ENCODE measurements around the gene TTPAL. TPM values are rescaled to one million over a fixed set of nuclear protein-coding genes. Genes with fewer than 3 reads are reported as not detected.

TTPAL gene
- polyA plus RNA-seq, 1 of the 3 experiments (the other 2 are of a cell fraction) = 5.7 TPM

DNA sequence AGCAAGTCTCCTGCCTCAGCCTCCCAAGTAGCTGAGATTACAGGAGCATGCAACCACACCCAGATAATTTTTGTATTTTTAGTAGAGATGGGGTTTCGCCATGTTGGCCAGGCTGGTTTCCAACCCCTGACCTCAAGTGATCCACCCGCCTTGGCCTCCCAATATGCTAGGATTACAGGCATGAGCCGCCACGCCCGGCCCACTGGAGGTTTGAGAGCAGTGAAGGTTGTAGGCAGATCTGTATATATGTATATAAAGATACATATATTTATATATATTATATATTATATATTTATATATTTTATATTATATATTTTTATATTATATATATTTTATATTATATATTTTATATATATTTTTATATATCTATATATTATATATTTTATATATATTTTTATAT lies 38.2 kb upstream of the TTPAL start (continued):
- TF ChIP-seq, protein P1, sequence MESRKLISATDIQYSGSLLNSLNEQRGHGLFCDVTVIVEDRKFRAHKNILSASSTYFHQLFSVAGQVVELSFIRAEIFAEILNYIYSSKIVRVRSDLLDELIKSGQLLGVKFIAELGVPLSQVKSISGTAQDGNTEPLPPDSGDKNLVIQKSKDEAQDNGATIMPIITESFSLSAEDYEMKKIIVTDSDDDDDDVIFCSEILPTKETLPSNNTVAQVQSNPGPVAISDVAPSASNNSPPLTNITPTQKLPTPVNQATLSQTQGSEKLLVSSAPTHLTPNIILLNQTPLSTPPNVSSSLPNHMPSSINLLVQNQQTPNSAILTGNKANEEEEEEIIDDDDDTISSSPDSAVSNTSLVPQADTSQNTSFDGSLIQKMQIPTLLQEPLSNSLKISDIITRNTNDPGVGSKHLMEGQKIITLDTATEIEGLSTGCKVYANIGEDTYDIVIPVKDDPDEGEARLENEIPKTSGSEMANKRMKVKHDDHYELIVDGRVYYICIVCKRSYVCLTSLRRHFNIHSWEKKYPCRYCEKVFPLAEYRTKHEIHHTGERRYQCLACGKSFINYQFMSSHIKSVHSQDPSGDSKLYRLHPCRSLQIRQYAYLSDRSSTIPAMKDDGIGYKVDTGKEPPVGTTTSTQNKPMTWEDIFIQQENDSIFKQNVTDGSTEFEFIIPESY (IDR thresholded peaks at IDR 0.05; ENCODE audit: borderline replicate concordance, low read depth) = no peak

DNA sequence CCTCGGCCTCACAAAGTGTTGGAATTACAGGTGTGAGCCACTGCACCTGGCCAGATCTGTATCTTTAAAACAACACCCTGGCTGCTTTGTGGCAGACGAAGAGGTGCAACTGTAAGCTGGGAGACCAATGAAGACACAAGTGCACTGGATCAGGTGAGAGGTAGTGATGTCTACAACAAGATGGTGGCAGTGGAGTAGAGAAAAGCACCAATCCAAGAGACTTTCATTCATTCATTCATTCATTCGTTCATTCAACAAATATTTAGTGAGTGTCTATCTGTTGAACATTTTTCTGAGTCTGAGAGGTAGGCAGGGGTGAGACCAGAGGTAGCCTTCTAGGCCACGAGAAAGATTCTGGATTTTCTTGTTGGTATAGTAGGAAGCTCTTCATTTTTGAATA lies 36.9 kb upstream of the TTPAL start:
- TF ChIP-seq GABPA (IDR thresholded peaks at IDR 0.05; ENCODE audit: low read depth) (no peak), TAF1 (IDR thresholded peaks at IDR 0.05; ENCODE audit: borderline replicate concordance, low read depth, low read length) (no peak), TCF12 (IDR thresholded peaks at IDR 0.05) (no peak), MEF2A (IDR thresholded peaks at IDR 0.05; ENCODE audit: borderline replicate concordance, low read depth) (no peak), MXI1 (IDR thresholded peaks at IDR 0.05; ENCODE audit: low read depth, low read length) (no peak), FOSL2 (IDR thresholded peaks at IDR 0.05; ENCODE audit: borderline replicate concordance, low read depth) (no peak), POLR2AphosphoS5 (IDR thresholded peaks at IDR 0.05; ENCODE audit: low read depth, low read length) (no peak), FOXJ3 (CRISPR knock-in tag; IDR thresholded peaks at IDR 0.05) (no peak), YY1 (IDR thresholded peaks at IDR 0.05; ENCODE audit: low read depth) (no peak), FOXM1 (IDR thresholded peaks at IDR 0.05; ENCODE audit: low read depth) (no peak), RAD21 (IDR thresholded peaks at IDR 0.05; ENCODE audit: low read length) (no peak), EZH2phosphoT487 (IDR thresholded peaks at IDR 0.05; ENCODE audit: borderline replicate concordance, low read depth) (no peak), RFX5 (IDR thresholded peaks at IDR 0.05; ENCODE audit: low read length) (no peak), ELF1 (IDR thresholded peaks at IDR 0.05) (no peak)
- TF ChIP-seq, protein P2, sequence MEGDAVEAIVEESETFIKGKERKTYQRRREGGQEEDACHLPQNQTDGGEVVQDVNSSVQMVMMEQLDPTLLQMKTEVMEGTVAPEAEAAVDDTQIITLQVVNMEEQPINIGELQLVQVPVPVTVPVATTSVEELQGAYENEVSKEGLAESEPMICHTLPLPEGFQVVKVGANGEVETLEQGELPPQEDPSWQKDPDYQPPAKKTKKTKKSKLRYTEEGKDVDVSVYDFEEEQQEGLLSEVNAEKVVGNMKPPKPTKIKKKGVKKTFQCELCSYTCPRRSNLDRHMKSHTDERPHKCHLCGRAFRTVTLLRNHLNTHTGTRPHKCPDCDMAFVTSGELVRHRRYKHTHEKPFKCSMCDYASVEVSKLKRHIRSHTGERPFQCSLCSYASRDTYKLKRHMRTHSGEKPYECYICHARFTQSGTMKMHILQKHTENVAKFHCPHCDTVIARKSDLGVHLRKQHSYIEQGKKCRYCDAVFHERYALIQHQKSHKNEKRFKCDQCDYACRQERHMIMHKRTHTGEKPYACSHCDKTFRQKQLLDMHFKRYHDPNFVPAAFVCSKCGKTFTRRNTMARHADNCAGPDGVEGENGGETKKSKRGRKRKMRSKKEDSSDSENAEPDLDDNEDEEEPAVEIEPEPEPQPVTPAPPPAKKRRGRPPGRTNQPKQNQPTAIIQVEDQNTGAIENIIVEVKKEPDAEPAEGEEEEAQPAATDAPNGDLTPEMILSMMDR (IDR thresholded peaks at IDR 0.05) = no peak
- TF ChIP-seq, protein P3, sequence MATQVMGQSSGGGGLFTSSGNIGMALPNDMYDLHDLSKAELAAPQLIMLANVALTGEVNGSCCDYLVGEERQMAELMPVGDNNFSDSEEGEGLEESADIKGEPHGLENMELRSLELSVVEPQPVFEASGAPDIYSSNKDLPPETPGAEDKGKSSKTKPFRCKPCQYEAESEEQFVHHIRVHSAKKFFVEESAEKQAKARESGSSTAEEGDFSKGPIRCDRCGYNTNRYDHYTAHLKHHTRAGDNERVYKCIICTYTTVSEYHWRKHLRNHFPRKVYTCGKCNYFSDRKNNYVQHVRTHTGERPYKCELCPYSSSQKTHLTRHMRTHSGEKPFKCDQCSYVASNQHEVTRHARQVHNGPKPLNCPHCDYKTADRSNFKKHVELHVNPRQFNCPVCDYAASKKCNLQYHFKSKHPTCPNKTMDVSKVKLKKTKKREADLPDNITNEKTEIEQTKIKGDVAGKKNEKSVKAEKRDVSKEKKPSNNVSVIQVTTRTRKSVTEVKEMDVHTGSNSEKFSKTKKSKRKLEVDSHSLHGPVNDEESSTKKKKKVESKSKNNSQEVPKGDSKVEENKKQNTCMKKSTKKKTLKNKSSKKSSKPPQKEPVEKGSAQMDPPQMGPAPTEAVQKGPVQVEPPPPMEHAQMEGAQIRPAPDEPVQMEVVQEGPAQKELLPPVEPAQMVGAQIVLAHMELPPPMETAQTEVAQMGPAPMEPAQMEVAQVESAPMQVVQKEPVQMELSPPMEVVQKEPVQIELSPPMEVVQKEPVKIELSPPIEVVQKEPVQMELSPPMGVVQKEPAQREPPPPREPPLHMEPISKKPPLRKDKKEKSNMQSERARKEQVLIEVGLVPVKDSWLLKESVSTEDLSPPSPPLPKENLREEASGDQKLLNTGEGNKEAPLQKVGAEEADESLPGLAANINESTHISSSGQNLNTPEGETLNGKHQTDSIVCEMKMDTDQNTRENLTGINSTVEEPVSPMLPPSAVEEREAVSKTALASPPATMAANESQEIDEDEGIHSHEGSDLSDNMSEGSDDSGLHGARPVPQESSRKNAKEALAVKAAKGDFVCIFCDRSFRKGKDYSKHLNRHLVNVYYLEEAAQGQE (IDR thresholded peaks at IDR 0.05; ENCODE audit: low read depth, low read length) = no peak
- TF ChIP-seq, protein P4, sequence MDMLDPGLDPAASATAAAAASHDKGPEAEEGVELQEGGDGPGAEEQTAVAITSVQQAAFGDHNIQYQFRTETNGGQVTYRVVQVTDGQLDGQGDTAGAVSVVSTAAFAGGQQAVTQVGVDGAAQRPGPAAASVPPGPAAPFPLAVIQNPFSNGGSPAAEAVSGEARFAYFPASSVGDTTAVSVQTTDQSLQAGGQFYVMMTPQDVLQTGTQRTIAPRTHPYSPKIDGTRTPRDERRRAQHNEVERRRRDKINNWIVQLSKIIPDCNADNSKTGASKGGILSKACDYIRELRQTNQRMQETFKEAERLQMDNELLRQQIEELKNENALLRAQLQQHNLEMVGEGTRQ (IDR thresholded peaks at IDR 0.05; ENCODE audit: borderline replicate concordance, low read depth, low read length) = no peak
- WGBS (ENCODE audit: low lambda C conversion rate) = 57% methylated on average over 4 of the region's 4 CpGs
- POLR2A ChIA-PET = no interaction called here

More for the DNA sequence above, 36.9 kb upstream of the TTPAL start:
- no peaks in the 10 kb centered on the region for H3K9me3 ChIP-seq
- H3K27me3 ChIP-seq (ENCODE audit: insufficient read depth) = no peaks in the 10 kb centered on the region
- no peaks in the 10 kb centered on the region for H3K36me3 ChIP-seq (replicated peaks in 1 of 2; ENCODE audit: control insufficient read depth in 1 of 2, insufficient read depth in 2 of 2, low read length in 1 of 2)
- H3K27ac ChIP-seq (ENCODE audit: low read depth in 2 of 2, low read length in 1 of 2) = no peak overlapping the region
- H3K4me1 ChIP-seq (ENCODE audit: control insufficient read depth in 1 of 2, insufficient read depth in 2 of 2, low read depth in 1 of 2, low read length in 1 of 2) = no peaks in the 10 kb centered on the region
- H3K9ac ChIP-seq = no peak overlapping the region
- no peaks in the 10 kb centered on the region for H3F3A ChIP-seq (replicated peaks; ENCODE audit: insufficient read depth)
- CTCF ChIA-PET = interaction anchor here (0.7 kb wide), 1 partner anchor 51 kb away, joined by 3 read pairs; no protein-coding TSS in a partner anchor
- no peak overlapping the region for H3K4me2 ChIP-seq
- H4K20me1 ChIP-seq (ENCODE audit: insufficient read depth) = no peaks in the 10 kb centered on the region
- no peak overlapping the region for H3K4me3 ChIP-seq (ENCODE audit: low read depth in 2 of 2, low read length in 1 of 2)
- H2AFZ ChIP-seq (ENCODE audit: low read depth) = no peak overlapping the region
- H3K9me2 ChIP-seq = no peaks in the 10 kb centered on the region
- DNase-seq = no peak
- H3K79me2 ChIP-seq (ENCODE audit: insufficient read depth) = no peaks in the 10 kb centered on the region
